HEK293 (cell line): ENCODE data around the gene YIF1B.

Experiments
- BCL11A ChIP-seq: fragments of 450-650 bp; formaldehyde crosslinking; IDR thresholded peaks from 2 replicates; pipeline ENCODE4 v1.5.1; 2016; ENCODE audit warnings: low read depth, missing biosample characterization, missing genetic modification characterization
- HOXD13 ChIP-seq: sonication (generic); formaldehyde crosslinking; IDR thresholded peaks from 2 replicates; pipeline ENCODE4 v1.8.0; 2022; ENCODE audit warnings: missing genetic modification reagents, borderline replicate concordance
- KLF8 ChIP-seq: fragments of 450-650 bp; formaldehyde crosslinking; IDR thresholded peaks from 2 replicates; pipeline ENCODE4 v1.5.1; 2016; ENCODE audit warnings: missing biosample characterization, missing genetic modification characterization
- OVOL3 ChIP-seq: fragments of 450-650 bp; formaldehyde crosslinking; IDR thresholded peaks from 2 replicates; pipeline ENCODE4 v1.5.1; 2016; ENCODE audit warnings: missing biosample characterization, missing genetic modification characterization
- SCRT1 ChIP-seq: fragments of 450-650 bp; formaldehyde crosslinking; IDR thresholded peaks from 2 replicates; pipeline ENCODE4 v1.5.1; 2016; ENCODE audit warnings: missing biosample characterization, missing genetic modification characterization, borderline replicate concordance
- SCRT2 ChIP-seq: fragments of 450-650 bp; formaldehyde crosslinking; IDR thresholded peaks from 2 replicates; pipeline ENCODE4 v1.5.1; 2016; ENCODE audit warnings: missing biosample characterization, missing genetic modification characterization
- WT1 ChIP-seq: fragments of 450-650 bp; formaldehyde crosslinking; IDR thresholded peaks from 2 replicates; pipeline ENCODE4 v1.5.1; 2016; ENCODE audit warnings: missing biosample characterization, missing genetic modification characterization
- ZBTB1 ChIP-seq: fragments of 450-650 bp; formaldehyde crosslinking; IDR thresholded peaks from 2 replicates; pipeline ENCODE4 v1.5.1; 2016; ENCODE audit warnings: missing biosample characterization, missing genetic modification characterization
- ZBTB17 ChIP-seq: fragments of 450-650 bp; formaldehyde crosslinking; IDR thresholded peaks from 2 replicates; pipeline ENCODE4 v1.5.1; 2016; ENCODE audit warnings: missing biosample characterization, missing genetic modification characterization
- ZBTB49 ChIP-seq: fragments of 450-650 bp; formaldehyde crosslinking; IDR thresholded peaks from 2 replicates; pipeline ENCODE4 v1.5.1; 2016; ENCODE audit warnings: missing biosample characterization, missing genetic modification characterization, low read depth
- ZFP41 ChIP-seq: fragments of 450-650 bp; formaldehyde crosslinking; IDR thresholded peaks from 2 replicates; pipeline ENCODE4 v1.5.1; 2016; ENCODE audit warnings: missing biosample characterization, missing genetic modification characterization, borderline replicate concordance
- ZFP69B ChIP-seq: fragments of 450-650 bp; formaldehyde crosslinking; IDR thresholded peaks from 2 replicates; pipeline ENCODE4 v1.5.1; 2016; ENCODE audit warnings: missing biosample characterization, missing genetic modification characterization
- ZNF10 ChIP-seq: fragments of 450-650 bp; formaldehyde crosslinking; IDR thresholded peaks from 2 replicates; pipeline ENCODE4 v1.5.1; 2017; ENCODE audit warnings: missing biosample characterization, missing genetic modification characterization
- ZNF184 ChIP-seq: fragments of 450-650 bp; IDR thresholded peaks from 2 replicates; pipeline ENCODE4 v1.5.1; 2018; ENCODE audit warnings: missing biosample characterization, mild to moderate bottlenecking, missing genetic modification characterization
- ZNF19 ChIP-seq: fragments of 450-650 bp; formaldehyde crosslinking; IDR thresholded peaks from 2 replicates; pipeline ENCODE4; 2016; ENCODE audit warnings: missing biosample characterization, missing genetic modification characterization, low read depth
- ZNF211 ChIP-seq: fragments of 450-650 bp; formaldehyde crosslinking; IDR thresholded peaks from 2 replicates; pipeline ENCODE4 v1.5.1; 2016; ENCODE audit warnings: low read depth, missing biosample characterization, missing genetic modification characterization
- ZNF223 ChIP-seq: fragments of 450-650 bp; formaldehyde crosslinking; IDR thresholded peaks from 2 replicates; pipeline ENCODE4 v1.5.1; 2016; ENCODE audit warnings: missing biosample characterization, missing genetic modification characterization
- ZNF239 ChIP-seq: fragments of 450-650 bp; formaldehyde crosslinking; IDR thresholded peaks from 2 replicates; pipeline ENCODE4 v1.5.1; 2016; ENCODE audit warnings: missing biosample characterization, missing genetic modification characterization
- ZNF366 ChIP-seq: fragments of 450-650 bp; formaldehyde crosslinking; conservative IDR thresholded peaks from 2 replicates; pipeline ENCODE4 v1.5.1; 2016; ENCODE audit warnings: missing biosample characterization, missing genetic modification characterization
- ZNF391 ChIP-seq: fragments of 450-650 bp; formaldehyde crosslinking; IDR thresholded peaks from 2 replicates; pipeline ENCODE4 v1.5.1; 2016; ENCODE audit warnings: low read depth, missing biosample characterization, missing genetic modification characterization, borderline replicate concordance
- ZNF423 ChIP-seq: fragments of 450-650 bp; formaldehyde crosslinking; IDR thresholded peaks from 2 replicates; pipeline ENCODE4 v1.5.1; 2016; ENCODE audit warnings: missing biosample characterization, missing genetic modification characterization
- ZNF530 ChIP-seq: fragments of 450-650 bp; formaldehyde crosslinking; IDR thresholded peaks from 2 replicates; pipeline ENCODE4 v1.5.1; 2016; ENCODE audit warnings: low read depth, missing biosample characterization, missing genetic modification characterization
- ZNF626 ChIP-seq: fragments of 450-650 bp; sonication (Bioruptor Pico); formaldehyde crosslinking; IDR thresholded peaks from 2 replicates; pipeline ENCODE4 v1.5.1; 2018; ENCODE audit warnings: missing biosample characterization, missing genetic modification characterization, inconsistent platforms
- TF ChIP-seq, protein P1 (sequence below): fragments of 450-650 bp; formaldehyde crosslinking; IDR thresholded peaks from 2 replicates; pipeline ENCODE4 v1.5.1; 2016; ENCODE audit warnings: missing biosample characterization, missing genetic modification characterization
- TF ChIP-seq, protein P2 (sequence below): fragments of 450-650 bp; formaldehyde crosslinking; IDR thresholded peaks from 2 replicates; pipeline ENCODE4 v1.5.1; 2016; ENCODE audit warnings: missing biosample characterization, missing genetic modification characterization
- TF ChIP-seq, protein P3 (sequence below): fragments of 450-650 bp; formaldehyde crosslinking; IDR thresholded peaks from 2 replicates; pipeline ENCODE4 v1.5.1; 2017; ENCODE audit warnings: missing biosample characterization, missing genetic modification characterization
- TF ChIP-seq, protein P4 (sequence below): fragments of 450-650 bp; formaldehyde crosslinking; IDR thresholded peaks from 2 replicates; pipeline ENCODE4 v1.5.1; 2016; ENCODE audit warnings: missing biosample characterization, missing genetic modification characterization

YIF1B gene

GRCh38 chr19:38335949-38336637, 20.3 kb upstream of the YIF1B start (continued):
- TF ChIP-seq, protein P1, sequence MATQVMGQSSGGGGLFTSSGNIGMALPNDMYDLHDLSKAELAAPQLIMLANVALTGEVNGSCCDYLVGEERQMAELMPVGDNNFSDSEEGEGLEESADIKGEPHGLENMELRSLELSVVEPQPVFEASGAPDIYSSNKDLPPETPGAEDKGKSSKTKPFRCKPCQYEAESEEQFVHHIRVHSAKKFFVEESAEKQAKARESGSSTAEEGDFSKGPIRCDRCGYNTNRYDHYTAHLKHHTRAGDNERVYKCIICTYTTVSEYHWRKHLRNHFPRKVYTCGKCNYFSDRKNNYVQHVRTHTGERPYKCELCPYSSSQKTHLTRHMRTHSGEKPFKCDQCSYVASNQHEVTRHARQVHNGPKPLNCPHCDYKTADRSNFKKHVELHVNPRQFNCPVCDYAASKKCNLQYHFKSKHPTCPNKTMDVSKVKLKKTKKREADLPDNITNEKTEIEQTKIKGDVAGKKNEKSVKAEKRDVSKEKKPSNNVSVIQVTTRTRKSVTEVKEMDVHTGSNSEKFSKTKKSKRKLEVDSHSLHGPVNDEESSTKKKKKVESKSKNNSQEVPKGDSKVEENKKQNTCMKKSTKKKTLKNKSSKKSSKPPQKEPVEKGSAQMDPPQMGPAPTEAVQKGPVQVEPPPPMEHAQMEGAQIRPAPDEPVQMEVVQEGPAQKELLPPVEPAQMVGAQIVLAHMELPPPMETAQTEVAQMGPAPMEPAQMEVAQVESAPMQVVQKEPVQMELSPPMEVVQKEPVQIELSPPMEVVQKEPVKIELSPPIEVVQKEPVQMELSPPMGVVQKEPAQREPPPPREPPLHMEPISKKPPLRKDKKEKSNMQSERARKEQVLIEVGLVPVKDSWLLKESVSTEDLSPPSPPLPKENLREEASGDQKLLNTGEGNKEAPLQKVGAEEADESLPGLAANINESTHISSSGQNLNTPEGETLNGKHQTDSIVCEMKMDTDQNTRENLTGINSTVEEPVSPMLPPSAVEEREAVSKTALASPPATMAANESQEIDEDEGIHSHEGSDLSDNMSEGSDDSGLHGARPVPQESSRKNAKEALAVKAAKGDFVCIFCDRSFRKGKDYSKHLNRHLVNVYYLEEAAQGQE (tag by site-specific recombination), result peak; percentile 74
- TF ChIP-seq SCRT2, result no peak
- no peak for TF ChIP-seq ZNF423 (tag by site-specific recombination)
- TF ChIP-seq ZFP41 (tag by site-specific recombination), result no peak
- TF ChIP-seq WT1, result peak; percentile 69; the same call in 1 of the 2 replicates
- TF ChIP-seq ZNF366 (tag by site-specific recombination), result peak; percentile 99
- TF ChIP-seq, protein P2, sequence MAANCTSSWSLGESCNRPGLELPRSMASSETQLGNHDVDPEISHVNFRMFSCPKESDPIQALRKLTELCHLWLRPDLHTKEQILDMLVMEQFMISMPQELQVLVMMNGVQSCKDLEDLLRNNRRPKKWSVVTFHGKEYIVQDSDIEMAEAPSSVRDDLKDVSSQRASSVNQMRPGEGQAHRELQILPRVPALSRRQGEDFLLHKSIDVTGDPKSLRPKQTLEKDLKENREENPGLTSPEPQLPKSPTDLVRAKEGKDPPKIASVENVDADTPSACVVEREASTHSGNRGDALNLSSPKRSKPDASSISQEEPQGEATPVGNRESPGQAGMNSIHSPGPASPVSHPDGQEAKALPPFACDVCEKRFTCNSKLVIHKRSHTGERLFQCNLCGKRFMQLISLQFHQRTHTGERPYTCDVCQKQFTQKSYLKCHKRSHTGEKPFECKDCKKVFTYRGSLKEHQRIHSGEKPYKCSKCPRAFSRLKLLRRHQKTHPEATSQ (tag by site-specific recombination), result 0 out of 2 replicates have a peak, but pooled peaks have one; percentile 59
- peak; percentile 94 for TF ChIP-seq ZBTB17 (tag by site-specific recombination)
- peak; percentile 61; the same call in 1 of the 2 replicates for TF ChIP-seq ZFP69B (tag by site-specific recombination)
- no peak for TF ChIP-seq HOXD13
- TF ChIP-seq KLF8 (tag by site-specific recombination), result peak; percentile 100
- peak; percentile 33; the same call in 1 of the 2 replicates for TF ChIP-seq ZNF530 (tag by site-specific recombination)
- TF ChIP-seq ZNF19, result no peak
- TF ChIP-seq ZNF239, result peak; percentile 90; the same call in 1 of the 2 replicates
- no peak for TF ChIP-seq SCRT1 (tag by site-specific recombination)
- peak; percentile 59; the same call in 1 of the 2 replicates for TF ChIP-seq ZNF10 (tag by site-specific recombination)
- TF ChIP-seq ZNF391 (tag by site-specific recombination), result peak; percentile 94; the same call in 1 of the 2 replicates
- TF ChIP-seq, protein P3, sequence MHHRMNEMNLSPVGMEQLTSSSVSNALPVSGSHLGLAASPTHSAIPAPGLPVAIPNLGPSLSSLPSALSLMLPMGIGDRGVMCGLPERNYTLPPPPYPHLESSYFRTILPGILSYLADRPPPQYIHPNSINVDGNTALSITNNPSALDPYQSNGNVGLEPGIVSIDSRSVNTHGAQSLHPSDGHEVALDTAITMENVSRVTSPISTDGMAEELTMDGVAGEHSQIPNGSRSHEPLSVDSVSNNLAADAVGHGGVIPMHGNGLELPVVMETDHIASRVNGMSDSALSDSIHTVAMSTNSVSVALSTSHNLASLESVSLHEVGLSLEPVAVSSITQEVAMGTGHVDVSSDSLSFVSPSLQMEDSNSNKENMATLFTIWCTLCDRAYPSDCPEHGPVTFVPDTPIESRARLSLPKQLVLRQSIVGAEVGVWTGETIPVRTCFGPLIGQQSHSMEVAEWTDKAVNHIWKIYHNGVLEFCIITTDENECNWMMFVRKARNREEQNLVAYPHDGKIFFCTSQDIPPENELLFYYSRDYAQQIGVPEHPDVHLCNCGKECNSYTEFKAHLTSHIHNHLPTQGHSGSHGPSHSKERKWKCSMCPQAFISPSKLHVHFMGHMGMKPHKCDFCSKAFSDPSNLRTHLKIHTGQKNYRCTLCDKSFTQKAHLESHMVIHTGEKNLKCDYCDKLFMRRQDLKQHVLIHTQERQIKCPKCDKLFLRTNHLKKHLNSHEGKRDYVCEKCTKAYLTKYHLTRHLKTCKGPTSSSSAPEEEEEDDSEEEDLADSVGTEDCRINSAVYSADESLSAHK, result peak; percentile 68
- 0 out of 2 replicates have a peak, but pooled peaks have one; percentile 13 for TF ChIP-seq ZBTB1 (tag by site-specific recombination)
- peak; percentile 69; the same call in 1 of the 2 replicates for TF ChIP-seq BCL11A (tag by site-specific recombination)
- TF ChIP-seq ZNF184 (tag by site-specific recombination), result no peak
- no peak; the same call in 1 of the 2 replicates for TF ChIP-seq OVOL3 (tag by site-specific recombination)
- TF ChIP-seq ZNF626 (tag by site-specific recombination), result no peak
- no peak; the same call in 1 of the 2 replicates for TF ChIP-seq ZNF211 (tag by site-specific recombination)
- TF ChIP-seq, protein P4, sequence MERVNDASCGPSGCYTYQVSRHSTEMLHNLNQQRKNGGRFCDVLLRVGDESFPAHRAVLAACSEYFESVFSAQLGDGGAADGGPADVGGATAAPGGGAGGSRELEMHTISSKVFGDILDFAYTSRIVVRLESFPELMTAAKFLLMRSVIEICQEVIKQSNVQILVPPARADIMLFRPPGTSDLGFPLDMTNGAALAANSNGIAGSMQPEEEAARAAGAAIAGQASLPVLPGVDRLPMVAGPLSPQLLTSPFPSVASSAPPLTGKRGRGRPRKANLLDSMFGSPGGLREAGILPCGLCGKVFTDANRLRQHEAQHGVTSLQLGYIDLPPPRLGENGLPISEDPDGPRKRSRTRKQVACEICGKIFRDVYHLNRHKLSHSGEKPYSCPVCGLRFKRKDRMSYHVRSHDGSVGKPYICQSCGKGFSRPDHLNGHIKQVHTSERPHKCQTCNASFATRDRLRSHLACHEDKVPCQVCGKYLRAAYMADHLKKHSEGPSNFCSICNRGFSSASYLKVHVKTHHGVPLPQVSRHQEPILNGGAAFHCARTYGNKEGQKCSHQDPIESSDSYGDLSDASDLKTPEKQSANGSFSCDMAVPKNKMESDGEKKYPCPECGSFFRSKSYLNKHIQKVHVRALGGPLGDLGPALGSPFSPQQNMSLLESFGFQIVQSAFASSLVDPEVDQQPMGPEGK (tag by site-specific recombination), result peak; percentile 6
- TF ChIP-seq ZNF223, result peak; percentile 100
- no peak for TF ChIP-seq ZBTB49 (tag by site-specific recombination)
